Lung (tissue), 12 donors: ENCODE results near the gene ING3. TPM values are rescaled to one million over a fixed set of nuclear protein-coding genes. Genes with fewer than 3 reads are reported as not detected.

Experiments used
- ATAC-seq: fragments of 200-7000 bp; cut with Tn5 transposase; one replicate; pipeline ENCODE4 v1.9.1; 2020; ENCODE audit warnings: moderate number of reproducible peaks; ENCODE audit not compliant: insufficient read depth, low FRiP score
- DNase-seq, 3 donors: peaks; one replicate each; pipeline ENCODE4 v3.0.0-alpha.2; 2013 to 2017
- H3K27ac ChIP-seq, 2 donors: one replicate each; pipeline ENCODE4 v1.5.1; 2013; ENCODE audit warnings: mild to moderate bottlenecking in 2 of 2, moderate library complexity in 2 of 2, control low read depth in 1 of 2, inconsistent platforms in 1 of 2, low read depth in 1 of 2, low read length in 1 of 2
- H3K27me3 ChIP-seq, 3 donors: one replicate each; pipeline ENCODE4 v1.5.1; 2013; ENCODE audit warnings: low read length in 2 of 3; ENCODE audit not compliant: control insufficient read depth in 3 of 3, insufficient read depth in 3 of 3
- H3K36me3 ChIP-seq, 4 donors: one replicate each; pipeline ENCODE4 v1.5.1; 2013; ENCODE audit warnings: low read length in 4 of 4, mild to moderate bottlenecking in 1 of 4, moderate library complexity in 1 of 4; ENCODE audit not compliant: control insufficient read depth in 4 of 4, insufficient read depth in 4 of 4
- H3K4me1 ChIP-seq, 5 donors: one replicate each; pipeline ENCODE4 v1.5.1; 2013; ENCODE audit warnings: low read length in 5 of 5, mild to moderate bottlenecking in 2 of 5, moderate library complexity in 1 of 5; ENCODE audit not compliant: control insufficient read depth in 5 of 5, insufficient read depth in 5 of 5
- H3K4me3 ChIP-seq: one replicate; pipeline ENCODE4 v1.5.1; 2013; ENCODE audit warnings: mild to moderate bottlenecking, control low read depth, moderate library complexity
- H3K9ac ChIP-seq, 2 donors: one replicate each; pipeline ENCODE4 v1.5.1; 2013; ENCODE audit warnings: low read length in 2 of 2, control low read depth in 1 of 2; ENCODE audit not compliant: insufficient read depth in 1 of 2
- H3K9me3 ChIP-seq, 4 donors: one replicate each; pipeline ENCODE4 v1.5.1; 2013; ENCODE audit warnings: low read length in 3 of 4, mild to moderate bottlenecking in 1 of 4, moderate library complexity in 1 of 4; ENCODE audit not compliant: control insufficient read depth in 4 of 4, insufficient read depth in 3 of 4
- WGBS, 2 donors: extraction: QIAGEN DNeasy Blood & Tissue Kit; methylation state at CpG; one replicate each; pipeline ENCODE4 v1.1.7; 2013; 5-methylcytosine and 5-hydroxymethylcytosine counted together
- polyA plus RNA-seq, 2 donors: library from polyadenylated mRNA; stranded (reverse); fragments of 200-250 nt; gene quantifications; one replicate each; pipeline ENCODE4 v1.2.1, GENCODE V29; 2013
- total RNA-seq, 2 donors: library from RNA; depleted of rRNA in 1 of 2; stranded (reverse); fragments of >200 nt in 1 of 2; gene quantifications; one replicate each; pipeline ENCODE4 v1.2.1, GENCODE V29; 2014 to 2021
- TF ChIP-seq, protein P1 (sequence below): IDR thresholded peaks from 2 replicates; pipeline ENCODE4 v1.5.1; 2012; ENCODE audit warnings: mild to moderate bottlenecking; ENCODE audit errors: control extremely low read depth, extremely low read depth
- donor health status: control.
- donor health status: control.
- donor health status: Bipolar disorder and iron deficiency.
- donor health status: healthy.
- donor health status: DM: yes; HTN: yes; CAD: no.

Gene ING3
- total and polyA plus RNA-seq, 4 donors, result 8.6 to 24.9 (median 14.2) TPM

GRCh38 chr7:121015560-121015959 lies 65.0 kb downstream of the ING3 start:
- H3K4me1 ChIP-seq, result peaks cover 0 to 28% (median 3%) of the 10 kb centered on the region in 5 donors
- no peak overlapping the region for H3K27ac ChIP-seq
- WGBS, 2 donors, result 88 to 94% methylated on average over 4 of the region's 4 CpGs
- H3K36me3 ChIP-seq, result no peaks in the 10 kb centered on the region
- no peaks in the 10 kb centered on the region for H3K9me3 ChIP-seq
- H3K27me3 ChIP-seq, result no peaks in the 10 kb centered on the region
- no peak overlapping the region for H3K9ac ChIP-seq
- ATAC-seq (no peak), DNase-seq (no peak)
- TF ChIP-seq, protein P1, sequence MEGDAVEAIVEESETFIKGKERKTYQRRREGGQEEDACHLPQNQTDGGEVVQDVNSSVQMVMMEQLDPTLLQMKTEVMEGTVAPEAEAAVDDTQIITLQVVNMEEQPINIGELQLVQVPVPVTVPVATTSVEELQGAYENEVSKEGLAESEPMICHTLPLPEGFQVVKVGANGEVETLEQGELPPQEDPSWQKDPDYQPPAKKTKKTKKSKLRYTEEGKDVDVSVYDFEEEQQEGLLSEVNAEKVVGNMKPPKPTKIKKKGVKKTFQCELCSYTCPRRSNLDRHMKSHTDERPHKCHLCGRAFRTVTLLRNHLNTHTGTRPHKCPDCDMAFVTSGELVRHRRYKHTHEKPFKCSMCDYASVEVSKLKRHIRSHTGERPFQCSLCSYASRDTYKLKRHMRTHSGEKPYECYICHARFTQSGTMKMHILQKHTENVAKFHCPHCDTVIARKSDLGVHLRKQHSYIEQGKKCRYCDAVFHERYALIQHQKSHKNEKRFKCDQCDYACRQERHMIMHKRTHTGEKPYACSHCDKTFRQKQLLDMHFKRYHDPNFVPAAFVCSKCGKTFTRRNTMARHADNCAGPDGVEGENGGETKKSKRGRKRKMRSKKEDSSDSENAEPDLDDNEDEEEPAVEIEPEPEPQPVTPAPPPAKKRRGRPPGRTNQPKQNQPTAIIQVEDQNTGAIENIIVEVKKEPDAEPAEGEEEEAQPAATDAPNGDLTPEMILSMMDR, result no peak
- no peak overlapping the region for H3K4me3 ChIP-seq

DNA sequence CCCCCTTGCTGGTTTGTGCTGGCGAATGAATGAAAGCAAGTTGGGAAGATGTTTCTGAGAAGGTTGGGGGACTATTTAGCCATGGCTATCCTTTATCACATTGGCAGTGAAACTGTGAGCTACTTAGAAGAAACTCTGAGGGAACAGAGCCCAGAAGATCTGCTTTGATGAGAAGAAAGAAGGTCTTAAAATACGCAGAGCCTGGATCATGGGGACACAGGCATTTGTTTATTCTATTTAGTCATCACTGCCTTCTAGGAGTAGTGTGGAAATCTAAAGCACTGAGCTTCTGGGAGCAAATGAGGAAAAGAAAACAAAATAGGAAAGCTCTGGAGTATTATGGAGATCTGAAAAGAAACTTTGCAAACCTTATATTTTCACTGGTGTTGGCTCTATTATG lies 66.4 kb downstream of the ING3 start:
- H3K4me1 ChIP-seq, result peaks cover 0 to 27% (median 3%) of the 10 kb centered on the region in 5 donors
- ATAC-seq (no peak), DNase-seq (peak in 1 of 3 donors; percentile 59)
- TF ChIP-seq, protein P1, result no peak
- H3K36me3 ChIP-seq, result no peaks in the 10 kb centered on the region
- H3K9me3 ChIP-seq, result no peaks in the 10 kb centered on the region
- no peak overlapping the region for H3K4me3 ChIP-seq
- no peak overlapping the region for H3K9ac ChIP-seq
- WGBS, 2 donors, result 78 to 84% methylated on average over 2 of the region's 2 CpGs
- H3K27ac ChIP-seq, result no peak overlapping the region
- no peaks in the 10 kb centered on the region for H3K27me3 ChIP-seq

GRCh38 chr7:121017586-121017985 lies 67.0 kb downstream of the ING3 start:
- Histone ChIP-seq H3K4me3 (no peak overlapping the region), H3K9me3 (no peaks in the 10 kb centered on the region), H3K27me3 (no peaks in the 10 kb centered on the region), H3K36me3 (no peaks in the 10 kb centered on the region), H3K27ac (peak overlapping the region in 1 of 2 donors; percentile 21), H3K4me1 (peaks cover 0 to 31% (median 3%) of the 10 kb centered on the region in 5 donors), H3K9ac (no peak overlapping the region)
- TF ChIP-seq, protein P1, result no peak
- 89 to 94% methylated on average over 1 of the region's 1 CpG for WGBS, 2 donors
- ATAC-seq (no peak), DNase-seq (peak in 2 of 3 donors; percentile 75 to 80)

- Histone ChIP-seq H3K36me3 (no peaks in the 10 kb centered on the region), H3K4me1 (peaks cover 0 to 42% (median 10%) of the 10 kb centered on the region in 5 donors), H3K9me3 (no peaks in the 10 kb centered on the region), H3K9ac (no peak overlapping the region), H3K4me3 (no peak overlapping the region), H3K27me3 (no peaks in the 10 kb centered on the region), H3K27ac (peak overlapping the region in 1 of 2 donors; percentile 60)
- DNase-seq, result no peak
- TF ChIP-seq, protein P1, result no peak
- WGBS, 2 donors, result 58 to 70% methylated on average over 2 of the region's 2 CpGs
- ATAC-seq, result no peak
Measured at GRCh38 chr7:121019018-121019417, 68.4 kb downstream of the ING3 start.
